Neural cell (in vitro differentiated cells): ENCODE measurements around the gene TMEM11.

Experiments used
- EZH2 ChIP-seq: fragments of 200-600, 300-800 bp; shearing (Covaris generic), sonication (generic); IDR thresholded peaks from 2 replicates; pipeline ENCODE4 v1.6.1; 2014; ENCODE audit warnings: antibody characterized with exemption, low read length, borderline replicate concordance, mild to moderate bottlenecking; ENCODE audit not compliant: insufficient read depth, poor library complexity, severe bottlenecking
- MXI1 ChIP-seq: fragments of 450-650 bp; conservative IDR thresholded peaks from 2 replicates; pipeline ENCODE4 v1.6.1; 2014; ENCODE audit warnings: antibody characterized with exemption, mild to moderate bottlenecking; ENCODE audit not compliant: poor library complexity, severe bottlenecking
- POLR2AphosphoS5 ChIP-seq: IDR thresholded peaks from 2 replicates; pipeline ENCODE4 v1.6.1; 2012
- TF ChIP-seq, protein P1 (sequence below): fragments of 450-650 bp; IDR thresholded peaks from 2 replicates; pipeline ENCODE4 v1.5.1; 2014; ENCODE audit warnings: antibody characterized with exemption, mild to moderate bottlenecking, moderate library complexity; ENCODE audit not compliant: poor library complexity, severe bottlenecking

DNA sequence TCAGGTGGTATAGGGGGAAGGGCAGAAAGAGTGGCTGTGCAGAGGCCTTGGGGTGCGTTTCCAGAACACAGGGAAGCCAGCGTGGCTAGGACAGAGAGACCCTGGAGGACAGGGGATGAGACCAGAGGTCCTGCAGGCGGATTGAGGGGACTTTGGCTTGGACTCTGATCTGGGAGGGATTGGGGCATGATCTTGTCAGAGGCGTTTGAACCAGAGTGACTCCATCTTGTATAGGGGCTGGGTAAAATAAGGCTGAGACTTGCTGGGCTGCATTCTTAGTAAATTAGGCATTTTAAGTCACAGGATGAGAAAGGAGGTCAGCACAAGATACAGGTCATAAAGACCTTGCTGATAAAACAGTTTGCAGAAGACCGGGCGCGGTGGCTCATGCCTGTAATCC, 44.6 kb upstream of the TMEM11 start:
- TF ChIP-seq, protein P1, sequence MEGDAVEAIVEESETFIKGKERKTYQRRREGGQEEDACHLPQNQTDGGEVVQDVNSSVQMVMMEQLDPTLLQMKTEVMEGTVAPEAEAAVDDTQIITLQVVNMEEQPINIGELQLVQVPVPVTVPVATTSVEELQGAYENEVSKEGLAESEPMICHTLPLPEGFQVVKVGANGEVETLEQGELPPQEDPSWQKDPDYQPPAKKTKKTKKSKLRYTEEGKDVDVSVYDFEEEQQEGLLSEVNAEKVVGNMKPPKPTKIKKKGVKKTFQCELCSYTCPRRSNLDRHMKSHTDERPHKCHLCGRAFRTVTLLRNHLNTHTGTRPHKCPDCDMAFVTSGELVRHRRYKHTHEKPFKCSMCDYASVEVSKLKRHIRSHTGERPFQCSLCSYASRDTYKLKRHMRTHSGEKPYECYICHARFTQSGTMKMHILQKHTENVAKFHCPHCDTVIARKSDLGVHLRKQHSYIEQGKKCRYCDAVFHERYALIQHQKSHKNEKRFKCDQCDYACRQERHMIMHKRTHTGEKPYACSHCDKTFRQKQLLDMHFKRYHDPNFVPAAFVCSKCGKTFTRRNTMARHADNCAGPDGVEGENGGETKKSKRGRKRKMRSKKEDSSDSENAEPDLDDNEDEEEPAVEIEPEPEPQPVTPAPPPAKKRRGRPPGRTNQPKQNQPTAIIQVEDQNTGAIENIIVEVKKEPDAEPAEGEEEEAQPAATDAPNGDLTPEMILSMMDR = no peak
- no peak for TF ChIP-seq MXI1
- TF ChIP-seq EZH2 = no peak
- no peak for TF ChIP-seq POLR2AphosphoS5
